IPS DF 6.9 (cell line): Measurements from ENCODE around the gene ATP2A1.

ENCODE experiments used
- DNase-seq: peaks from one replicate; pipeline ENCODE4 v3.0.0-alpha.2; 2013; ENCODE audit warnings: low read depth, low spot score
- H3K27ac ChIP-seq: one replicate; pipeline ENCODE4 v1.5.1; 2013; ENCODE audit warnings: low read length, control low read depth
- H3K27me3 ChIP-seq: 2 replicates; pipeline ENCODE4 v1.6.1; 2013; ENCODE audit warnings: mild to moderate bottlenecking, low read length; ENCODE audit not compliant: control insufficient read depth, insufficient read depth
- H3K36me3 ChIP-seq: 2 replicates; pipeline ENCODE4 v1.6.1; 2013; ENCODE audit warnings: low read length; ENCODE audit not compliant: control insufficient read depth, insufficient read depth
- H3K4me1 ChIP-seq: 2 replicates; pipeline ENCODE4 v1.6.1; 2013; ENCODE audit warnings: low read length; ENCODE audit not compliant: control insufficient read depth, insufficient read depth
- H3K4me3 ChIP-seq: 2 replicates; pipeline ENCODE4 v1.5.1; 2013; ENCODE audit warnings: mild to moderate bottlenecking, low read length
- H3K9me3 ChIP-seq: 2 replicates; pipeline ENCODE4 v1.6.1; 2013; ENCODE audit warnings: low read length, inconsistent platforms; ENCODE audit not compliant: control insufficient read depth, insufficient read depth
- WGBS: extraction: QIAGEN DNeasy Blood & Tissue Kit; methylation state at CpG from one replicate; pipeline ENCODE4 v1.1.7; 2013; ENCODE audit warnings: mixed read lengths, missing lambda C conversion rate; ENCODE audit not compliant: insufficient read length, insufficient coverage; 5-methylcytosine and 5-hydroxymethylcytosine counted together

ATP2A1 gene

DNA sequence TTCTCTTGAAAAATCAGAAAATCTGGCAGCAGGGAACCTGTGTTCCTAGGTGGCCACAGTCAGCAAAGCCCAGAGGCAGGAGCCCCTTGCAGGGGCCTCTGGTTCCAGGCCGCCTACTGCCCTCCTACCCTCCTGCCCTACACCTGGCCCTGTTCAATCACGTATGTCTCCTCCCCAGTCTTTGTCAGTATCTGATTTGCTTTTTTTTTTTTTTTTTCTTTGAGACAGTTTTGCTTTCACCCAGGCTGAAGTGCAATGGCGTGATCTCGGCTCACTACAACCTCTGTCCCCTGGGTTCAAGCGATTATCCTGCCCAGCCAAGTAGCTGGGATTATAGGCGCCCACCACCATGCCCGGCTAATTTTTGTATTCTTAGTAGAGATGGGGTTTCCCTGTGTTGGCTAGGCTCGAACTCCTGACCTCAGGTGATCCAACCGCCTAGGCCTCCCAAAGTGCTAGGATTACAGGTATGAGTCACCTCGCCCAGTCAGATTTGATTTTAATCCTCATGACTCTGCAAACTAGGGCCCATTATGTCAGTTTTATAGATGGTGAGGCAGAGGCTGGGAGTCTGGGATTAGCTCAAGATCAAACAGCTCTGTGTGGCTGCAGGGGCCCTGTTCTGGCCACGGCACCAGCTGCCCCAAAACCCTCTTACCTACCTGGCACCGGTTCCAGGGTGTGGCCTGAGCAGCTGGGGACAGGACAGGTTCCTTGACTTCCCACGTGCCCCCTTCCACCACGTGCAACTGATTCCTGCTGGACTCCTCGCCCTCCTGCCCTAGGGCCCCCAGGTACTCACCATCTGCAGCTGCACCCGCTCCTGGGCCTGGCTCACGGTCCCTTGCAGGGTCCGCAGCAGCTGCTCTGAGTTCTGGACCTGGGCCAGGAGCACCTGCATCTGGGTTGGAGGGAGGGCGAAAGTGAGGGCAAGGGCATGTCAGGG lies 32.1 kb downstream of the ATP2A1 start:
- no peak for DNase-seq
- no peak overlapping the region for H3K27ac ChIP-seq

DNA sequence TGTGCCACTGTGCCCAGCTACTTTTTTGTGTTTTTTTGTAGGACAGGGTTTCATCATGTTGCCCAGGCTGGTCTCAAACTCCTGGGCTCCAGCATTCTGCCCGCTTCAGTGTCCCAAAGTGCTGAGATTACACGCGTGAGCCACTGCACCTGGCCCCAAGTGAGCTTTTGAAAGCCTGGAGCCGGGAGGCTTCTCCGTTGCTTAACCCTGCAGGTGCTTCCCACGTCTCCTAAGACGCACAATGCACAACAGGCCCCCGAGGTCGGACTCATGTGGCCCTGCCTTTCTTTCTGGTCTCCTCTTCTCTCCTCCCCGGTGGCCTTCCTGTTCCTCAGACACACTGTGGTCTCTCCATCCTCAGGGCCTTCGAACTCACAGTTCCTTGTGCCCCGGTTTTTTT lies 34.3 kb downstream of the ATP2A1 start:
- H3K4me1 ChIP-seq = no peaks in the 10 kb centered on the region
- H3K27me3 ChIP-seq = no peaks in the 10 kb centered on the region
- no peaks in the 10 kb centered on the region for H3K9me3 ChIP-seq
- H3K27ac ChIP-seq = no peak overlapping the region
- H3K4me3 ChIP-seq = no peak overlapping the region
- DNase-seq = no peak
- peaks cover 8% of the 10 kb centered on the region; the same call in 1 of the 2 replicates for H3K36me3 ChIP-seq
- no CpG with 5 or more reads among the region's 12 CpGs for WGBS

More for the DNA sequence above, 32.1 kb downstream of the ATP2A1 start:
- H3K4me3 ChIP-seq = no peak overlapping the region
- H3K9me3 ChIP-seq = no peaks in the 10 kb centered on the region
- H3K4me1 ChIP-seq = no peaks in the 10 kb centered on the region; the same call in 1 of the 2 replicates
- H3K27me3 ChIP-seq = no peaks in the 10 kb centered on the region
- no CpG with 5 or more reads among the region's 19 CpGs for WGBS
- peaks cover 6% of the 10 kb centered on the region; the same call in 1 of the 2 replicates for H3K36me3 ChIP-seq

DNA sequence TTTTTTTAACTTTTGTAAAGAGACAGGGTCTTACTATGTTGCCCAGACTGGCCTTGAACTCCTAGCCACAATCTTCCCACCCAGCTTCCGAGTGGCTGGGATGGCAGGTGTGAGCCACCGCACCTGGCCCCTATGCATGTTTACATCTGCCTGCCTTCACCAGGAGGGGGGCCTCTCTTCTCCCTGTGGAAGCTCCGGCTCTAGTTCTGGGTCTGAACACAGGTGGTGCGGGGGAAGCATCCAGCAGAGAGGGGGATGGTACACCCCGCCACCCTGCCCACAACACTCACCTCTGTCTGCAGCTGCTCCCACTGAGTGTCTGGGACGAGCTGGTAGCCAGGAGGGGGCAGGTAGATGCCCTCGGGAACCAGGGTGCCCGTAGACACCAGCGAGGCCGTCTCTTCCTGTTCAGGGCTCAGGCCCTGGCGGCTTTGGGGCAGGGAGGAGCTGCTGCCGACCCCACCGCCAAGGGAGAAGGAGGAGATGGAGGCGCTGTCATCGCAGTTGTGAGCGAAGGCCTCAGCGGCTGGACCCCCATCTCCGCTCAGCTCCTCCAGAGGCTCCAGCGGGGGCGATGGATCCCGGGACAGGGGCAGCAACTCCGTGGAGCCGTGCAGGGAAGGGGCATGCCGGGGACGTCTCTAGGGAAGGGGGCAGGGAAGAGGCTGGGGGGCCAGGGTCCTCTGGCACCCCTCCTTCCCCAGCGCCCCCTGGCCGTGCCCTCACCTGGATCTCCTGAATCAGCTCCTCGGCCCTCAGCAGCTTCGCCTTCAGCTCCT lies 35.8 kb downstream of the ATP2A1 start:
- peaks cover 11% of the 10 kb centered on the region for H3K36me3 ChIP-seq
- no peaks in the 10 kb centered on the region for H3K4me1 ChIP-seq
- DNase-seq = no peak
- no CpG with 5 or more reads among the region's 29 CpGs for WGBS
- no peak overlapping the region for H3K27ac ChIP-seq
- no peak overlapping the region; the same call in 1 of the 2 replicates for H3K4me3 ChIP-seq
- H3K27me3 ChIP-seq = no peaks in the 10 kb centered on the region
- H3K9me3 ChIP-seq = no peaks in the 10 kb centered on the region

DNA sequence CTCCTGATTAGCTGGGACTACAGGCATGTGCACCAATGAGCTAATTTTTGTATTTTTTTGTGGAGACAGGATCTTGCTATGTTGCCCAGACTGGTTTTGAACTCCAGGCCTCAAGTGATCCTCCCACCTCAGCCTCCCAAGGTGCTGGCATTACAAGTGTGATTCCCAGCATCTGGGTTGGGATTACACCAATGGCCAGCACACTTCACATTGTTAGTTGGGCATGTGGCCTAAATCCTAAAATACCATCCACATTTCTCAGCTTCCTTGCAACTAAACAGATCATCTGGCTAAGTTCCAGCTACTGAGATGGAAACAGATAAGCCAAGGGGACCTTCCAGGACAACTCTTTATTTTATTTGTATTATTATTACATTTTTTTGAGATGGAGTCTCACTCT lies 36.9 kb downstream of the ATP2A1 start:
- Histone ChIP-seq H3K27ac (no peak overlapping the region), H3K36me3 (peaks cover 11% of the 10 kb centered on the region), H3K9me3 (no peaks in the 10 kb centered on the region), H3K4me3 (no peak overlapping the region), H3K4me1 (no peaks in the 10 kb centered on the region), H3K27me3 (no peaks in the 10 kb centered on the region)
- DNase-seq = no peak

DNA sequence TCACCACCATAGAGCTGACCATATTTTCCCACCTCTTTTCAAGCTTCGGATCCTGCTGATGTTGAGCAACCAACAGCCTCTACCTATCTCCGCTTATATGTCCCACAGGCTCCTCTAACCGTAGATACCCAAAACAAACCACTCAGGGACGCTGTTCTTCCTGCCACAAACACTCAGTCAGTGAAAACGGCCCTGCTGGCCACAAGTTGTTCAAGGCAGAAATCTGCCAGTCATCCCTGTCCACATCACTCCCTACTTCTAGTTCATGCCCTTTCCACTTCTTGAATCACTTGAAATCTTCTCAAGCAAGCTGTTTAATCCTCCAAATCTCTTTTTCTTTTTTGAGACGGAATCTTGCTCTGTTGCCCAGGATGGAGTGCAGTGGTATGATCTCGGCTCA lies 38.8 kb downstream of the ATP2A1 start:
- Histone ChIP-seq H3K27me3 (no peaks in the 10 kb centered on the region), H3K4me3 (no peak overlapping the region), H3K27ac (no peak overlapping the region), H3K9me3 (no peaks in the 10 kb centered on the region), H3K4me1 (no peaks in the 10 kb centered on the region), H3K36me3 (peaks cover 11% of the 10 kb centered on the region)
- no CpG with 5 or more reads among the region's 7 CpGs for WGBS
- DNase-seq = no peak

DNA sequence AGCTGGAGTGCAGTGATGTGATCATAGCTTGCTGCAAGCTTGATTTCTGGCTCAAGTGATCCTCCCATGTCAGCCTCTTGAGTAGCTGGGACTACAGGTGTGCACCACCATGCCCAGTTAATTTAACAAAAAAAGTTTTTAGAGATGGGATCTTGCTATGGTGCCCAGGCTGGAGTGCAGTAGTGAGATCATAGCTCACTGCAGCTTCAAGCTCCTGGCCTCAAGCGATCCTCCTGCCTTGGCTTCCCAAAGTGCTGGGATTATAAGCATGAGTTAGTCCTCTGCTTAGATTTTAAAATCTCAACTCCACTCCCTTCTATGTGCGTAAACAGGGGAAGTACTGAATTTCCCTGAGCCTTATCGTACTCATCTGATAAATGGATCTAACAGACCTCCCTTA lies 40.4 kb downstream of the ATP2A1 start:
- H3K36me3 ChIP-seq = peaks cover 11% of the 10 kb centered on the region
- DNase-seq = no peak
- H3K9me3 ChIP-seq = no peaks in the 10 kb centered on the region
- no peak overlapping the region for H3K4me3 ChIP-seq
- WGBS = no CpG with 5 or more reads among the region's 3 CpGs
- no peaks in the 10 kb centered on the region for H3K27me3 ChIP-seq
- H3K4me1 ChIP-seq = no peaks in the 10 kb centered on the region
- H3K27ac ChIP-seq = no peak overlapping the region

DNA sequence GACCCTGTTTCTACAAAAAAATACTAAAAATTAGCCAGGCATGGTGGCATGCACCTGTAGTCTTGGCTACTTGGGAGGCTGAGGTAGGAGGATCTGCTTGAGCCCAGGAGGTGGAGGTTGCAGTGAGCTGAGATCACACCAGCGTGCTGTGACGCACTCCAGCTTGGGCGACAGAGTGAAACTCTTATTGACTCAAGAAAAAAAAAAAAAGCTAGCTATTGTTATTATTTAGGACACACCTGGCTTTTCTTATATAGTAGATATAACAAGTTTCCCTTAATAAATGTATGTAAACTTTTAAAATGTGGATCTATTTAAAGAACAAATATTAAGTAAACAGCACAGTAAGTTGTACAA lies 44.9 kb downstream of the ATP2A1 start:
- Histone ChIP-seq H3K4me3 (no peak overlapping the region), H3K36me3 (peaks cover 2% of the 10 kb centered on the region; the same call in 1 of the 2 replicates), H3K9me3 (no peaks in the 10 kb centered on the region), H3K27me3 (no peaks in the 10 kb centered on the region), H3K27ac (no peak overlapping the region), H3K4me1 (no peaks in the 10 kb centered on the region)
- no CpG with 5 or more reads among the region's 3 CpGs for WGBS
- DNase-seq = no peak

DNA sequence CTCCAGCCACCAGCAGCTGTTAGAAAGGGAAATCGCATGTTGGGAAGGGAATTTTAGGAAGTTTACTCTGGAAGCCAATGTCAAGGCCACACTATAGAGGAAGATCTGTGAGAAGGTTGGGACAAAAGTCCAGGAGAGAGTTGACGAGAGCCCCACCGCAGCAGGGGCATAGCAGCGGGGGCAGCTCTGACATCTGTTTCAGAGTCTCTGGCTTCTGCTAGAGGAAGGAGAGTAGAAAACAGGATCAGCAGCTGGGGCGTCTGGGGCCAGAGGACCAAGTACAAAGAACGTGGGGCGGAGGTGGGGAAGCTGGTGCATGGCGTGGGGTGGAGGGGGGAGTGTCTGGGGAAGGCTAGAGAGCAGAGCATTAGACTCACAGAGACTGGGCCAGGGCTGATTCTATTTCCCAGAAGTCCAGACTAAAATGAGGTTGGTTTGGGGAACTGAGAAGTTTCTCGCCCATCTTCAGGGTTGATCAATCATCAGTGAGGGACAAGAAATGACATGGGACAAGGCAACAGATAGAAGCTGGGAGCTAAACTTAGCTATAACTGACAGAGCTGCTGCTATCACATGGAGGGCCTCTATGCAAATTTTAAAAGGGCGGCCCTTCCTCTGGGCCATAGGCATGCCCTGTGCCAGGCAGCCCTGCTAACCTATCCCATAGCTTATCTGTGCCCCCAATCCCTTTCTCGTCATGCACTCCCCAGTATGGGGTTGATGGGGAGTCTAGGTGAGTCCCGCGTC lies 45.5 kb downstream of the ATP2A1 start:
- no peak for DNase-seq
- no peaks in the 10 kb centered on the region for H3K4me1 ChIP-seq

DNA sequence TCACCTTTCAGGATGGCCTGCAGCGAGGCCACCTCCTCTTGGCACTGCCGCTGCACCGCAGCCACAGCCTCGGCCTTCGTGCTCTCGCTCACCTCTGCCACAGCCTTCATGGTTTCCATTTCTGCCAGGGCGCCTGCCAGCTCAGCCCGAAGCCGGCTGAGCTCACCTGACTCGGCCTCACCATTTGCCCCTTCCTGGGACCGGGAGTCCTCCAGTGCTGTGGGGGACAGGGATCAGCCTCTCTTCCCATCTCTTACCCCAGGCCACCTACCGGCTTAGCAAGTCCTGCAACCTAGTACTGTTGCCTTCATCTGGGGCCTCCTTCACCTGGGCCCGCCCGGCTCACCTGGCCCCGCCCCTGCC lies 46.1 kb downstream of the ATP2A1 start:
- no peaks in the 10 kb centered on the region for H3K27me3 ChIP-seq
- H3K4me3 ChIP-seq = peak overlapping the region; percentile 43
- DNase-seq = no peak
- no CpG with 5 or more reads among the region's 15 CpGs for WGBS
- no peak overlapping the region for H3K27ac ChIP-seq
- H3K4me1 ChIP-seq = no peaks in the 10 kb centered on the region
- no peaks in the 10 kb centered on the region for H3K36me3 ChIP-seq
- no peaks in the 10 kb centered on the region for H3K9me3 ChIP-seq

More for the DNA sequence above, 45.5 kb downstream of the ATP2A1 start:
- no peak overlapping the region for H3K27ac ChIP-seq
- H3K4me3 ChIP-seq = peak overlapping the region; percentile 43
- no CpG with 5 or more reads among the region's 13 CpGs for WGBS
- H3K27me3 ChIP-seq = no peaks in the 10 kb centered on the region
- H3K9me3 ChIP-seq = no peaks in the 10 kb centered on the region
- peaks cover 2% of the 10 kb centered on the region; the same call in 1 of the 2 replicates for H3K36me3 ChIP-seq

DNA sequence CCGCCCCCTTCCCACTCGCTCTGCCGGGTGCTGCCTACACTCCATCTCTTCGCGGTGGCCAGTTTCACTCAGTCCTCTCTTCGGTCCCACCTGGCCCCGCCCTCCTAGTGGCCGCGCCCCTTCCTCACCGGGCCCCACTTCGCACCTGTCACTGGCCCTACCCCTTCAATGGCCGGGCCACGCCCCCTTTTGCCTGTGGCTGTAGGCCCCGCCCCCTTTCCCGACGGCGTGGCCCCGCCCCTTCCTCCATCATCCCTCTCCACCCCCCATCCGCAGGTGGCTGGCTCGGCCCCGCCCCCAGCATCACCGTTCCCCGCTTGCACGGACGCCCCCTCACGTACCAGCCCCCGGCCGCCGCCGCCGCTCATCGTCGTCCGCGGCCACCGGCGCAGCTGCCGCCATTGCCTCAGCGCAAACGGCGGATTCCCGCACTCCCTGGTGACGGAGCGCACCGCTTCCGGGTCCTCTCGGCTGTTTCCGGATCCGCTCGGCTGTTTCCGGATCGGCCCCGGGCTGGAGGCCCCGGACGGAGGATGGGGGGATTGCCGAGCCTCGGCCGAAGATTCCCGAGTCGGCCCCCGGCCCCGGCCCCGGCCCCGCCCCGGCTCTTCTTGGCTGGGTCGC lies 46.6 kb downstream of the ATP2A1 start, which contains the start of gene RABEP2:
TSS of gene RABEP2 (minus strand) at position 477 of the 624 bp plus-strand sequence. CDS start at position 402, 75 bp downstream.
- H3K4me1 ChIP-seq = no peaks in the 10 kb centered on the region
- WGBS = no CpG with 5 or more reads among the region's 66 CpGs
- peak; percentile 94 for DNase-seq

More for the DNA sequence above, 46.6 kb downstream of the ATP2A1 start, which contains the start of gene RABEP2:
- Histone ChIP-seq H3K9me3 (no peaks in the 10 kb centered on the region), H3K4me3 (peak within 1 kb of the TSS; percentile 96), H3K27me3 (no peaks in the 10 kb centered on the region), H3K27ac (no peak within 1 kb of the TSS), H3K36me3 (no peaks in the 10 kb centered on the region)
